Measurements from ENCODE around the gene LIN7B.
"Not testable (repeated sequence)": the region's sequence is repeated elsewhere in the genome, so short reads cannot be mapped to it uniquely, and the experiment has no call there.

LIN7B gene

GRCh38 chr19:49117677-49118564 lies 3.8 kb downstream of the LIN7B start:
- TF ChIP-seq CTCF (conservative IDR thresholded peaks at IDR 0.05; ENCODE audit: low read depth) = no peak
- peak overlapping the region; percentile 88 for H3K27ac ChIP-seq
- no peak for DNase-seq (ENCODE audit: low spot score)
- ChIA-PET POLR2A (ENCODE audit: low non-redundant PET) (no interaction called here), CTCF (interaction anchor here (0.7 to 1.7 kb wide), 2 partner anchors 20 to 109 kb away, joined by 3 to 6 read pairs; no protein-coding TSS in a partner anchor)

DNA sequence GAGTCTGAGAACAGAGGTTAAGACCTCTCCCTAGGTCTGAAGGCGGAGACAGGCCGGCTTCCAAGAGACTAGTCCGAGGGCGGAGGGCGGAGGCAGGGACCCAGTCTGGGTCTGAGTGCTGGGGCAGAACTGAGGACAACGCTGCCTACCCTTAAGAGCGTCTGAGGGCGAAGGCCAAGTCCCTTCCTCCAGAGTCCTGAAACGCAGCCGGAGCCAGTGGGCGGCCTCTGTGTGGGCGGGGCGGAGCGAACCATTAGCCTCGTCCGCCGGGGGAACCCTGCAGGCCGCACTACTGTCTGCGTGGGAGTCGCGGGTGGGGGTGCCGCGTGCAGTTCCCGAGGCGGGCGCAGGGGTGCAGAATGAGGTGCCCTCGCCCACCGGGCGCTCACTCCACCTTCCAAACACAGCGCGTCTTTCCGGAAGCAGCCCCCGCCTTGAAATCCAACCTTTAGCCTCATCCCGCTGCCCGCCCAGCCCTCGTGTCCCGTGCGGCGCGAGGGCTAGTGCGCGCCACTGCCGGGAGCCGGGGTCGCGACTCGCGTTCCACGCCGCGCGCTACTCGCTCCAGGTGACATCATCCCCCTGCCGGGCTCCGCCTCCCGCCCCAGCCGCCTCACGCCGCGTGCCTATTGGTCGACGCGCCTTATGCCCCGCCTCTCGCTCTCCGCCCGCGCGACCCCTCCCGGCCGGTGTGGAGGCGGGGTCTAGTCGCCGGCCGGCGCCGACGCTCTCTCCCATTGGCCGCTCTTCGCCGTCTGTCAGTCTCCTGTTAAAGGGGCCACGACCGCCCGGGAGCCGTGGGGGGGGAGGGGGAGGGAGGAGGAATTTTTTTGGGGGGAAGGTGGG lies 4.6 kb downstream of the LIN7B start, which contains the start of gene C19orf73:
Gene C19orf73, minus strand, starts transcription at position 579 of the 846 bp plus-strand sequence. Its CDS starts 121 bp downstream, at position 458.
- H3K27ac ChIP-seq = peak within 1 kb of the TSS; percentile 88
- POLR2A ChIA-PET (ENCODE audit: low non-redundant PET) = no interaction called here

GRCh38 chr19:49119411-49120324 lies 5.5 kb downstream of the LIN7B start, which contains the start of gene PPFIA3:
TSS of gene PPFIA3 (plus strand) at chr19:49119544. CDS start at chr19:49127874, 8,330 bp downstream.
- CTCF ChIA-PET = interaction anchor here (0.5 to 1.8 kb wide), 4 partner anchors 13 to 596 kb away, joined by 3 to 5 read pairs (median 4); no protein-coding TSS in a partner anchor
- TF ChIP-seq CTCF (conservative IDR thresholded peaks at IDR 0.05; ENCODE audit: low read depth) = no peak
- POLR2A ChIA-PET (ENCODE audit: low non-redundant PET) = no interaction called here
- DNase-seq (ENCODE audit: low spot score) = no peak
- peak within 1 kb of the TSS; percentile 88 for H3K27ac ChIP-seq

More for the DNA sequence above, 4.6 kb downstream of the LIN7B start, which contains the start of gene C19orf73:
- no peak for TF ChIP-seq CTCF (conservative IDR thresholded peaks at IDR 0.05; ENCODE audit: low read depth)
- peak; percentile 99 for DNase-seq (ENCODE audit: low spot score)
- CTCF ChIA-PET = interaction anchor here (1.7 kb wide), 1 partner anchor 21 kb away, joined by 6 read pairs; no protein-coding TSS in a partner anchor

DNA sequence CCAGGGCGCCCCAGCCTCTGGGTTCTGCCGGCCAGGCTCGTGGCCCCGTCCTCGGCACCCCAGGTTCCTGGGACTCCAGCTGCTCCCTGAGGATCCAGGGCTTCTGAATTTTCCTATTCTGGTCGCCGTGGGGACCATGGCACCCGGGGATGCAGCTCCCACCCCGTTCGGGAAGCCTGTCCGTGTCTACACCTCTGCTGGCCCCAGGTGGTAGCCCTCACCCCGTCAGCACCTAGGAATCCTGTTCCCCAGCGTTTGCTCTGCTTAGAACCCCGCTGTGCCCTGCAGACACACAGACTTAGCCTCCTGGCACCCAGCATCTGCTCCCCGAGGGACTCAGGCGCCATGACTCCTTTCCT lies 6.1 kb downstream of the LIN7B start:
- TF ChIP-seq CTCF (conservative IDR thresholded peaks at IDR 0.05; ENCODE audit: low read depth) = no peak
- POLR2A ChIA-PET (ENCODE audit: low non-redundant PET) = no interaction called here
- no peak for DNase-seq (ENCODE audit: low spot score)
- H3K27ac ChIP-seq = no peak overlapping the region
- CTCF ChIA-PET = interaction anchor here (0.5 to 1.8 kb wide), 3 partner anchors 14 to 595 kb away, joined by 3 to 5 read pairs (median 4); no protein-coding TSS in a partner anchor

DNA sequence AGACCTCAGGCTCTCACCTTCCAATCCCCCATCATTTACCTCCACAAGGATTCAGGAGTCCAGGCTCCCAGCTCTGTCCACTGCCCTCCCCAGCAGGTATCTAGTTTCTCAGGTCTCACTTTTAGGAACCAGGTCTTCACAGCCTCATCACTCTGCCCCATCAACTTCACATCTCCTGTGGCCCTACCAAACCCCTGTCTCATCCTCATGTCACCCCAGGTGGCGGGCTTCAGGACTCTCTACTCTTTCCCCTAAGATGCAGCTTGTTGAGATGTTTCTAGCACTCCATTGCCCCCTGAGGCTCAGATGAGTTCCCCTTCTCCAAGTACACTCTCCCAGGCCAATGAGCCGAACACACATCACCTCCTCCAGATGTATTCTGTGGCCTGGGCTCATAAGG lies 6.7 kb downstream of the LIN7B start:
- POLR2A ChIA-PET (ENCODE audit: low non-redundant PET) = no interaction called here
- no peak for DNase-seq (ENCODE audit: low spot score)
- no peak for TF ChIP-seq CTCF (conservative IDR thresholded peaks at IDR 0.05; ENCODE audit: low read depth)
- CTCF ChIA-PET = interaction anchor here (1.8 kb wide), 1 partner anchor 23 kb away, joined by 5 read pairs; no protein-coding TSS in a partner anchor
- H3K27ac ChIP-seq = no peak overlapping the region

DNA sequence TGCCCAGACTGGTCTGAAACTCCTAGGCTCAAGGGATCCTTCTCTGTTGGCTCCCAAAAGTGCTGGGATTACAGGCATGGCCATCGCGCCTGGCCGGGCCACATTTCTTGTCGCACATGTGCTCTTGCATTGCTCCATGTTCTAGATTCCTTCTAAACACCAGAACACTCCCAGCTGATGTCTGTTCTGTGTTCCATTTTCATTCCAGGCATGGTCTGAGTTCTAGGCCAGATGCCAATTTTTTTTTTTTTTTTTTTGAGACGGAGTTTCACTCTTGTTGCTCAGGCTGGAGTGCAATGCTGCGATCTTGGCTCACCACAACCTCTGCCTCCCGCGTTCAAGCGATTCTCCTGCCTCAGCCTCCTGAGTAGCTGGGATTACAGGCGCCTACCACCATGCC lies 7.7 kb downstream of the LIN7B start:
- CTCF ChIA-PET; H3K27ac ChIP-seq; DNase-seq (ENCODE audit: low spot score): not testable (repeated sequence)
- POLR2A ChIA-PET (ENCODE audit: low non-redundant PET) = interaction anchor here (0.6 kb wide), 1 partner anchor 44 kb away, joined by 3 read pairs; no protein-coding TSS in a partner anchor

- POLR2A ChIA-PET (ENCODE audit: low non-redundant PET); CTCF ChIA-PET; H3K27ac ChIP-seq; DNase-seq (ENCODE audit: low spot score): not testable (repeated sequence)
These were observed 9.1 kb downstream of the LIN7B start for GRCh38 chr19:49123285-49123684.
